ENCODE results near the gene LAMA2. TPM values are rescaled to one million over a fixed set of nuclear protein-coding genes. Genes with fewer than 3 reads are reported as not detected.

Gene LAMA2
- total RNA-seq, 1 experiment from 2014 or later, result 4.2 TPM

- Histone ChIP-seq H3K9ac (ENCODE audit: extremely low read depth, insufficient read length, low read length) (no peak overlapping the region), H3K9me3 (ENCODE audit: control insufficient read depth, low read depth, low read length) (no peaks in the 10 kb centered on the region), H2AK5ac (ENCODE audit: insufficient read length, low read length) (no peak overlapping the region), H3K4ac (ENCODE audit: low read depth, low read length) (no peak overlapping the region), H3K4me1 (ENCODE audit: insufficient read depth, low read length) (no peaks in the 10 kb centered on the region), H3K18ac (ENCODE audit: insufficient read length, low read depth, low read length) (no peak overlapping the region), H3K27ac (ENCODE audit: insufficient read length, low read depth, low read length) (no peak overlapping the region), H2BK20ac (ENCODE audit: low read depth, low read length, poor library complexity, severe bottlenecking) (no peak overlapping the region), H3K4me2 (ENCODE audit: insufficient read depth, insufficient read length, low read length) (no peak overlapping the region), H4K8ac (replicated peaks; ENCODE audit: insufficient read length, low read depth, low read length) (no peak overlapping the region), H3K23ac (ENCODE audit: insufficient read length, low read depth, low read length) (no peak overlapping the region), H3K56ac (ENCODE audit: insufficient read length, low read depth, low read length) (no peak overlapping the region), H3K79me2 (ENCODE audit: insufficient read depth, low read length) (no peaks in the 10 kb centered on the region), H2AFZ (ENCODE audit: low read length) (no peak overlapping the region), H2BK15ac (ENCODE audit: low read depth, low read length) (no peak overlapping the region), H2BK5ac (ENCODE audit: insufficient read length, low read length) (no peak overlapping the region), H3K79me1 (ENCODE audit: insufficient read depth, low read depth, low read length, poor library complexity, severe bottlenecking) (no peaks in the 10 kb centered on the region), H4K91ac (ENCODE audit: insufficient read length, low read depth, low read length) (no peak overlapping the region), H3T11ph (ENCODE audit: low read length) (no peak overlapping the region), H4K5ac (ENCODE audit: insufficient read length, low read depth, low read length) (no peak overlapping the region), H2BK120ac (ENCODE audit: low read depth, low read length, poor library complexity, severe bottlenecking) (no peak overlapping the region), H3K23me2 (ENCODE audit: insufficient read length, low read depth, low read length, poor library complexity, severe bottlenecking) (no peaks in the 10 kb centered on the region), H3K27me3 (ENCODE audit: insufficient read depth, low read length) (no peaks in the 10 kb centered on the region), H2BK12ac (ENCODE audit: insufficient read length, low read depth, low read length) (no peak overlapping the region), H4K20me1 (ENCODE audit: control insufficient read depth, insufficient read depth, insufficient read length) (no peaks in the 10 kb centered on the region), H3K14ac (ENCODE audit: insufficient read depth, low read length) (no peak overlapping the region)
- H3K27ac Mint-ChIP-seq, result no peak overlapping the region
- no peaks in the 10 kb centered on the region for H3K9me3 Mint-ChIP-seq
- no peaks in the 10 kb centered on the region for H3K27me3 Mint-ChIP-seq (ENCODE audit: low read depth)
- peaks cover 0 to 3% of the 10 kb centered on the region in 2 experiments; a peak in 1 of 4 replicates for H3K4me1 Mint-ChIP-seq
- no peak overlapping the region for H3K4me3 Mint-ChIP-seq
- no peak for DNase-seq
- TF ChIP-seq, protein P1, sequence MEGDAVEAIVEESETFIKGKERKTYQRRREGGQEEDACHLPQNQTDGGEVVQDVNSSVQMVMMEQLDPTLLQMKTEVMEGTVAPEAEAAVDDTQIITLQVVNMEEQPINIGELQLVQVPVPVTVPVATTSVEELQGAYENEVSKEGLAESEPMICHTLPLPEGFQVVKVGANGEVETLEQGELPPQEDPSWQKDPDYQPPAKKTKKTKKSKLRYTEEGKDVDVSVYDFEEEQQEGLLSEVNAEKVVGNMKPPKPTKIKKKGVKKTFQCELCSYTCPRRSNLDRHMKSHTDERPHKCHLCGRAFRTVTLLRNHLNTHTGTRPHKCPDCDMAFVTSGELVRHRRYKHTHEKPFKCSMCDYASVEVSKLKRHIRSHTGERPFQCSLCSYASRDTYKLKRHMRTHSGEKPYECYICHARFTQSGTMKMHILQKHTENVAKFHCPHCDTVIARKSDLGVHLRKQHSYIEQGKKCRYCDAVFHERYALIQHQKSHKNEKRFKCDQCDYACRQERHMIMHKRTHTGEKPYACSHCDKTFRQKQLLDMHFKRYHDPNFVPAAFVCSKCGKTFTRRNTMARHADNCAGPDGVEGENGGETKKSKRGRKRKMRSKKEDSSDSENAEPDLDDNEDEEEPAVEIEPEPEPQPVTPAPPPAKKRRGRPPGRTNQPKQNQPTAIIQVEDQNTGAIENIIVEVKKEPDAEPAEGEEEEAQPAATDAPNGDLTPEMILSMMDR (conservative IDR thresholded peaks at IDR 0.05), result no peak
- no peaks in the 10 kb centered on the region for H3K36me3 Mint-ChIP-seq (ENCODE audit: insufficient read depth in 1 of 3, low read depth in 3 of 3)
Measured at GRCh38 chr6:129257196-129257595, 374.3 kb downstream of the LAMA2 start.
